ENCODE results near the gene MELK.
"Not testable (repeated sequence)": the region's sequence is repeated elsewhere in the genome, so short reads cannot be mapped to it uniquely, and the experiment has no call there.

Gene MELK

GRCh38 chr9:36572515-36573418, at the start of gene MELK:
TSS of gene MELK (plus strand) at chr9:36572895. CDS start at chr9:36581682, 8,787 bp downstream.
- peak; percentile 87 for DNase-seq (ENCODE audit: low read depth)

- no peak for DNase-seq (ENCODE audit: low read depth)
These were observed 42.5 kb upstream of the MELK start for GRCh38 chr9:36530224-36530623.

- no peak for DNase-seq (ENCODE audit: low read depth)
These were observed 40.3 kb upstream of the MELK start for GRCh38 chr9:36532353-36532752.

- DNase-seq (ENCODE audit: low read depth): not testable (repeated sequence)
These were observed 39.0 kb upstream of the MELK start for GRCh38 chr9:36533726-36534125.

- no peak for DNase-seq (ENCODE audit: low read depth)
These were observed 37.6 kb upstream of the MELK start for GRCh38 chr9:36535107-36535506.

GRCh38 chr9:36537861-36538260, 34.8 kb upstream of the MELK start:
- no peak for DNase-seq (ENCODE audit: low read depth)

GRCh38 chr9:36542355-36542754, 30.3 kb upstream of the MELK start:
- no peak for DNase-seq (ENCODE audit: low read depth)

- no peak for DNase-seq (ENCODE audit: low read depth)
These were observed 28.8 kb upstream of the MELK start for GRCh38 chr9:36543916-36544315.

GRCh38 chr9:36547598-36547997, 25.1 kb upstream of the MELK start:
- DNase-seq (ENCODE audit: low read depth): no peak

GRCh38 chr9:36548454-36548853, 24.2 kb upstream of the MELK start:
- DNase-seq (ENCODE audit: low read depth): no peak

- DNase-seq (ENCODE audit: low read depth): no peak
These were observed 22.6 kb upstream of the MELK start for GRCh38 chr9:36550135-36550534.

GRCh38 chr9:36550631-36551098, 22.0 kb upstream of the MELK start:
- DNase-seq (ENCODE audit: low read depth): not testable (repeated sequence)

- DNase-seq (ENCODE audit: low read depth): no peak
These were observed 21.6 kb upstream of the MELK start for GRCh38 chr9:36551129-36551528.

- no peak for DNase-seq (ENCODE audit: low read depth)
These were observed 20.8 kb upstream of the MELK start for GRCh38 chr9:36551910-36552309.

- DNase-seq (ENCODE audit: low read depth): no peak
These were observed 13.5 kb upstream of the MELK start for GRCh38 chr9:36559036-36559695.

GRCh38 chr9:36560771-36561170, 11.9 kb upstream of the MELK start:
- DNase-seq (ENCODE audit: low read depth): no peak

- DNase-seq (ENCODE audit: low read depth): not testable (repeated sequence)
These were observed 9.9 kb upstream of the MELK start for GRCh38 chr9:36562801-36563200.

GRCh38 chr9:36566813-36567221, 5.9 kb upstream of the MELK start:
- DNase-seq (ENCODE audit: low read depth): no peak

GRCh38 chr9:36568681-36569080, 4.0 kb upstream of the MELK start:
- not testable (repeated sequence) for DNase-seq (ENCODE audit: low read depth)

- no peak for DNase-seq (ENCODE audit: low read depth)
These were observed 1.4 kb upstream of the MELK start for GRCh38 chr9:36571333-36571732.

GRCh38 chr9:36574045-36574444, 1.4 kb downstream of the MELK start:
- not testable (repeated sequence) for DNase-seq (ENCODE audit: low read depth)

- DNase-seq (ENCODE audit: low read depth): no peak
These were observed 2.8 kb downstream of the MELK start for GRCh38 chr9:36575411-36575882.

- no peak for DNase-seq (ENCODE audit: low read depth)
These were observed 4.2 kb downstream of the MELK start for GRCh38 chr9:36576866-36577265.

Data from stimulated activated CD8-positive, alpha-beta memory T cell treated with anti-CD3 and anti-CD28 coated beads, Interleukin-15, amount 100 ng/mL, for 24 hours (primary cell).